Measurements from ENCODE around the gene KIAA0408. TPM values are rescaled to one million over a fixed set of nuclear protein-coding genes. Genes with fewer than 3 reads are reported as not detected.

The KIAA0408 gene
- total RNA-seq, 1 donor from 2014 or later = 0.45 TPM

DNA sequence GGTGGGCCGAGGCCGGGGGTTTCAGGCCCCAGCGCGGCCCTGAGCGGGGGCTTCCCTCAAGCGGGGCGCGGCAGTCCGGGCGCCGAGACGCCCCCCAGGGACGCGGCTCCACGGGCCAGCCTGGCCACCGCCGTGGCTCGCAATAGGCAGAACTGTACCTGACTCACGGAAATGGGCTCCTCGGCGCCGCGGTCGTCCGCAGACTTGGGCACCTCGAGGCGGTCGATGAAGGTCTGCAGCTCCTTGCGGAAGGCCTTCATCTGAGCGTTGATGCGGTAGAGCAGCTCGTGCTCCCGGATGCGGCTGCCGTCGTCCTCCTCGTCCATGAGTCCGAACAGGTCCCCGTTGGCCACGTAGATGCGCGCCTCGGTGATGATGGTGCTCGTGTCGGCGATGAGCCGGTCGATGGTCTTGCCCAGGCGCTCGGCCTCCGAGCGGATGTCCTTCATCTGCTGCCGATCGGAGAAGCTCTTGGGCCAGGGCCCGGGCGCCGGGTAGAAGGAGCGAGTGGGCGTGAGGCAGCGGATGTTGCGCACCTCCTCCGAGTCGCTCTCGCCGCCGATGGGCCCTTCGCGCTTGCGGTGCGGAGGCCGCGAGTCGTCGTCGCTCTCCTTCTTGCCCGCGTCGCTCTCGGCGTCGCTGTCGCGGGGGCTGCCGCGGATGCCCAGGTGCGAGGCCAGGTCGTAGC, 16.1 kb upstream of the KIAA0408 start:
- Mint-ChIP-seq H3K27me3 (ENCODE audit: low read depth) (no peaks in the 10 kb centered on the region), H3K27ac (ENCODE audit: unreplicated experiment) (no peak overlapping the region), H3K36me3 (ENCODE audit: low read depth) (no peaks in the 10 kb centered on the region), H3K9me3 (ENCODE audit: low read depth) (no peaks in the 10 kb centered on the region), H3K4me1 (ENCODE audit: low read depth) (peaks cover 11% of the 10 kb centered on the region), H3K4me3 (ENCODE audit: unreplicated experiment) (no peak overlapping the region)
- DNase-seq (ENCODE audit: low spot score) = peak; percentile 92
- TF ChIP-seq, protein P1, sequence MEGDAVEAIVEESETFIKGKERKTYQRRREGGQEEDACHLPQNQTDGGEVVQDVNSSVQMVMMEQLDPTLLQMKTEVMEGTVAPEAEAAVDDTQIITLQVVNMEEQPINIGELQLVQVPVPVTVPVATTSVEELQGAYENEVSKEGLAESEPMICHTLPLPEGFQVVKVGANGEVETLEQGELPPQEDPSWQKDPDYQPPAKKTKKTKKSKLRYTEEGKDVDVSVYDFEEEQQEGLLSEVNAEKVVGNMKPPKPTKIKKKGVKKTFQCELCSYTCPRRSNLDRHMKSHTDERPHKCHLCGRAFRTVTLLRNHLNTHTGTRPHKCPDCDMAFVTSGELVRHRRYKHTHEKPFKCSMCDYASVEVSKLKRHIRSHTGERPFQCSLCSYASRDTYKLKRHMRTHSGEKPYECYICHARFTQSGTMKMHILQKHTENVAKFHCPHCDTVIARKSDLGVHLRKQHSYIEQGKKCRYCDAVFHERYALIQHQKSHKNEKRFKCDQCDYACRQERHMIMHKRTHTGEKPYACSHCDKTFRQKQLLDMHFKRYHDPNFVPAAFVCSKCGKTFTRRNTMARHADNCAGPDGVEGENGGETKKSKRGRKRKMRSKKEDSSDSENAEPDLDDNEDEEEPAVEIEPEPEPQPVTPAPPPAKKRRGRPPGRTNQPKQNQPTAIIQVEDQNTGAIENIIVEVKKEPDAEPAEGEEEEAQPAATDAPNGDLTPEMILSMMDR (IDR thresholded peaks at IDR 0.05) = no peak

DNA sequence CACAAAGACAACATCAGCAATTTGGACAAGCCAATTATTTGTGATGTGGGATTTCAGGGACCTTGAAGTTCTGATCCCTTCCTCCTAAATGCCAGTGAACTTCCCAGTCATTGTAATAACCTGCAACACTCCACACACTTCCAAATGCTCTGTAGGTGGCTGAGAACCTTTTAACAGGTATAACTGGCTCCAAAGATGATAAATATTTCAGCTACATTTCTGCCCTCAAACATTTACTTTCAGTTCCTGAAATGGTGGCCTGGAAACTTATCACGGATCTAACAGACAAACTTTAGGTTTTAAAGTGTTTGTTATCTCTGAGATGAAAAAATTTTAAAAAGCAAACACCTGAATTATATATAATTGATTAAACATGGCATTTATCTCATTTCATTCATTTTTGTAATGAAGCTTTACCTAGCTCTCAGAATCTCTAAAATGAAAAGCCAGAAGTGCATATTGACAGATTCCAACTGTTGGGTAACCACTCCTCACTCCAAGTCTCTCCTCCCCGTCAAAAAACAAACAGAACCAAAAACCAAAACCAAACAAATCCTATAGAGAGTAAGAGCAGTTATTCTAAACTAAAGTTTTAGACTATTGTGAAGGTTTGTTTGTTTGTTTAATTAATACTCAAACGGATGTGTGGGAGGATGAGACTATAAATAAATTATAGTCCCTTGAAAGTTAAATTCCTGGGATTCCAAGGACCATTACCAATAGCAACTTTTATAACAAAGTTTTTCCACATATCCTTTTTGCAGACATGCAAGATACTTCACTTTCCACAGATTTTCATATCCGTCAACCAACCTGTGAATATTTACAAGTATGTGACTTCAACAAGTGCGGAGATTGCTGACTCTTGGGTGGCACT, 12.4 kb upstream of the KIAA0408 start:
- H3K27ac Mint-ChIP-seq (ENCODE audit: unreplicated experiment) = no peak overlapping the region
- H3K4me3 Mint-ChIP-seq (ENCODE audit: unreplicated experiment) = no peak overlapping the region
- TF ChIP-seq, protein P1 (IDR thresholded peaks at IDR 0.05) = no peak
- DNase-seq (ENCODE audit: low spot score) = no peak
- no peaks in the 10 kb centered on the region for H3K9me3 Mint-ChIP-seq (ENCODE audit: low read depth)
- H3K4me1 Mint-ChIP-seq (ENCODE audit: low read depth) = peaks cover 11% of the 10 kb centered on the region
- no peaks in the 10 kb centered on the region for H3K36me3 Mint-ChIP-seq (ENCODE audit: low read depth)
- no peaks in the 10 kb centered on the region for H3K27me3 Mint-ChIP-seq (ENCODE audit: low read depth)

DNA sequence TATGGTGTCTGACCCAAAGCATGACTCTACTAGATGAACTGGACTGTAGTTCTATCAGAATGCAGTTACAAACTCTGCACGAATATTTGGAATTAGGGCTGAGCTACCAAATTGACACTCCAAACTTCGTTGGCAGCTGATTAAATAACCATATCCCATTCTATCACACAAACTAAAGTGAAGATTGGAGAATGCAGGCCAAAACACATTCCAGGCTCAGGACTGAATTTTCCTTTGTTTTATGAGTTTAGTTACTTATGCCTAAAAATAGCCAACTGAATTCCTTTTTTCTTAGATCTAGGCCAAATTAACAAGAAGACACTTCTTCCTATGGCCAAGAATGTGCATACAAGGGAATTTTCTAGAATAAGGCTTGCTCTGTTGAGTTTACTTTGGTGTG, 9.7 kb upstream of the KIAA0408 start:
- Mint-ChIP-seq H3K4me3 (ENCODE audit: unreplicated experiment) (no peak overlapping the region), H3K27ac (ENCODE audit: unreplicated experiment) (no peak overlapping the region), H3K36me3 (ENCODE audit: low read depth) (no peaks in the 10 kb centered on the region), H3K9me3 (ENCODE audit: low read depth) (no peaks in the 10 kb centered on the region), H3K27me3 (ENCODE audit: low read depth) (no peaks in the 10 kb centered on the region), H3K4me1 (ENCODE audit: low read depth) (peaks cover 26% of the 10 kb centered on the region)
- TF ChIP-seq, protein P1 (IDR thresholded peaks at IDR 0.05) = no peak
- DNase-seq (ENCODE audit: low spot score) = no peak

DNA sequence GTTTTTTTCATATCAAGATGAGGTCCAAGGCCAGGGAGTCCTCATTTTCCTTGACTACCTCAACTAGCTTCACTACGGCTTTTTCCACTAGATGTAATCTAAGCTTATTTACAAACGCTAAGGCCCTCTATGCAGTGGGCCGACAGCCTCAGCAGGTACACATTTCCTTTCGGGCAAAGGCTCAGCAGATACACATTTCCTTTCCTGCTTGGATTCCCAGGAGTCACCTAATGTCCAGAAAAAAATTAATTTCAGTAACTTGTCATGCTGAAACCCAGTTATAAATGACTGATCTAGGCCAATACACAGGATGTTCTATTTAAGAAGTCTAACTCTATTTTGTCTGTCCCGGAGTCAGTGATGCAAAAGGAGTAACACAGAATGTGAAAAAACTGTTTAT, 7.2 kb upstream of the KIAA0408 start:
- Mint-ChIP-seq H3K27ac (ENCODE audit: unreplicated experiment) (no peak overlapping the region), H3K4me1 (ENCODE audit: low read depth) (peaks cover 32% of the 10 kb centered on the region), H3K9me3 (ENCODE audit: low read depth) (no peaks in the 10 kb centered on the region), H3K4me3 (ENCODE audit: unreplicated experiment) (no peak overlapping the region), H3K36me3 (ENCODE audit: low read depth) (no peaks in the 10 kb centered on the region), H3K27me3 (ENCODE audit: low read depth) (no peaks in the 10 kb centered on the region)
- TF ChIP-seq, protein P1 (IDR thresholded peaks at IDR 0.05) = no peak
- DNase-seq (ENCODE audit: low spot score) = no peak

DNA sequence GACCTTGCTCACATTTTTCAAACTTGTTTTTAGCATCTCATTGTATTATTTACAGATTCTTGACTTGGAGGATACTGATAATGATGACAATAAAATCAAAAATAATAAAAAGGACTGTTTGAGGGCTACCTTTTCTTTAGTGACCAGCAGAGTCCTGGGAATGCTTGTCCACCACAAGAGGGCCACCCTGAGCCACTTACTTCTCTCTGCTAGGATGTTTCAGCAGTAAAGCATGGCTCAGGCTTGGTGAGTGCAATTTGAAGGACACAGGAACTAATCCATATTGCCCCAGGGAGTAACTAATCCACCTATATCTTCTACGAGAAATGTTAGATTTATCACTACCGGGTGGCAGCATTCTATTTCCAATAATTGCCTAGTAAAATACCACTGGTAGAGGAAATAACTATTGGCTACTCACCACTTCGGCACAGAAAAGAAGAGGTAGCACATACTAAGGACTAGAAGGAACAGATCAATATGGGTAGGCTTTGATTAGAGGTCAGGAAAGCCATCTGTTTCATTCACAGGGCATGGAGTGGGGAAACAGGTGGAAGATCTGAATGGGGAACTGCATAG, 5.8 kb upstream of the KIAA0408 start:
- peak overlapping the region; percentile 84 for H3K27ac Mint-ChIP-seq (ENCODE audit: unreplicated experiment)
- H3K9me3 Mint-ChIP-seq (ENCODE audit: low read depth) = no peaks in the 10 kb centered on the region
- TF ChIP-seq, protein P1 (IDR thresholded peaks at IDR 0.05) = peak; percentile 95
- no peak for DNase-seq (ENCODE audit: low spot score)
- no peak overlapping the region for H3K4me3 Mint-ChIP-seq (ENCODE audit: unreplicated experiment)
- H3K27me3 Mint-ChIP-seq (ENCODE audit: low read depth) = no peaks in the 10 kb centered on the region
- no peaks in the 10 kb centered on the region for H3K36me3 Mint-ChIP-seq (ENCODE audit: low read depth)
- peaks cover 32% of the 10 kb centered on the region for H3K4me1 Mint-ChIP-seq (ENCODE audit: low read depth)
